Activated CD8-positive, alpha-beta memory T cell treated with anti-CD3 and anti-CD28 coated beads, Interleukin-2, amount 50 U/mL, for 4 hours (primary cell): ENCODE results near the gene LLGL2.
"Not testable (repeated sequence)": the region's sequence is repeated elsewhere in the genome, so short reads cannot be mapped to it uniquely, and the experiment has no call there.

Experiments
- DNase-seq: peaks from one replicate; pipeline ENCODE4 v3.0.0-alpha.2; 2020

The LLGL2 gene

GRCh38 chr17:75509528-75510258, 15.8 kb upstream of the LLGL2 start:
- no peak for DNase-seq

GRCh38 chr17:75511270-75511609, 14.3 kb upstream of the LLGL2 start:
- DNase-seq = no peak

- no peak for DNase-seq
These were observed 13.6 kb upstream of the LLGL2 start for GRCh38 chr17:75511610-75512575.

DNA sequence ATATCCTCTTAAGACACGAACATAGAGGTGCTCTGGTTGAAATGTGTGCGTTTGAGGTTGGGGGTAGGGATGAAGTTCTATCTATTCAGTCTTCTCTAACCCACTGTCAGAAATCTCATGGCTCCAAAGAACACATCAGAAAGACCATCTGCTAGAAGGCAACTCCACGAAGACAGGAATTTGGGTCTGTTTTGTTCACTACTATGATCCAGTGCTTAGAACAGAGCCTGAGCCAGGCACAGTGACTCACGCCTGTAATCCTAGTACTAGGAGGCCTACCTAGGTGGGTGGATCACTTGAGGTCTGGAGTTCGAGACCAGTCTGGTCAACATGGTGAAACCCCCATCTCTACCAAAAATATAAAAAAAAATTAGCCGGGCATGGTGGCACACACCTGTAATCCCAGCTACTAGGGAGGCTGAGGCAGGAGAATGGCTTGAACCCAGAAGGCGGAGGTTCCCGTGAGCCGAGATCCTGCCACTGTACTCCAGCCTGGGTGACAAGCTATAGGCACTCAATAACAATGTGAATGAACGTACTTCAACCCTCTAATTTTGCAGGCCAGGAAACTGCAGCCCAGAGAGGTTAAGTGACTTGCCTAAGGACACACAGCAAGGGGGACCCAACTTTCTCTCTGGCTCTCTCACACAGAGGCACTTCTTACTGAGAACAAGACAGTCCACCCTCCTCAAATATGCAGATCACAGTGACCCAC, 12.4 kb upstream of the LLGL2 start:
- DNase-seq = no peak

DNA sequence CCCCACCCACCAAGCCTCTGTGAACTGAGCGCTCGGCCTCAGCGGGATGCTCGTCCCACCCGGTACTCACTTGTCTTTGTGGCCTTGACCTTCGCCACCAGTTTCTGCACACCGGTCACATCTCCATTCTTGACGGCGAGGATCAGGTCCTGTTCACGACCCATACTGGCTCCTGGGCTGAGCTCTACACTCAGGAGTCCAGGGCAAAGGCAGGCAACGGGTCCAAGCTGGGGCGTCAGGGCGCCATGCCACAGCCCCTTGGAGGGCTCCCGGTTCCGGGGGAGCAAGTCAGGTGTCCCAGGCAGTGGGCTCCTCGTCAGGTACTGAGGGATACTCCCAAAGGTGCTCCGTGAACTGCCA, 11.9 kb upstream of the LLGL2 start:
- DNase-seq = no peak

DNA sequence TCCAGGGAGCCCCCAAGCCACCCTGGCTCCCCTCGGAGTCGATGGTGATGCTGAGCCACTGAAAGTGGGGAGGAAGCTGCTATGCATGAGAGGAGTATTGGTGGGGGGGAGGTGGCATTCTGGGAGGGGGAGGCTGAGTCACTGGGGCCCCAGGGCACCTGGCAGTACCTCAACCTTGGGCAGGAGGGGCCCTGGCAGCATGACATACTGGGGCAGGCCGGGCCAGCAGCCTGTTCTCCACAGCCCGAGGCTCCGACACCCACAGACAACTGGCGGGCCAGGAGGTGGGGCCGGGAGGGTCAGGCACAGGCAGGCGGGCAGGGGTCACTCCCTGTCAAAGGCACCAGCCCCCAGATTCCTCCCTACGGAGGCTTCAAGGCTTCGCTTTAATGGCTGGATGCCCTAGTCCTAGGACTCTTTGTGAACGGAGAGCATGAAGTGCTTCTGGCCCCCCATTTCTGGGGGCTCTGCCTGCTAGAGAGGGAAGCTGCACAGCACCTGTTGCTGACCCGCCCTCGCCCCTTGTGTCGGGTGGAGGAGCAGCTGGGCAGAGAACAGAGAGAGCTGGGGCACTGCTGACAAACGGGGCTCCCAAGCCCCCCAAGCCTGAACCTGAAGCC, 11.1 kb upstream of the LLGL2 start:
- DNase-seq = peak; percentile 28

- DNase-seq = no peak
These were observed 10.5 kb upstream of the LLGL2 start for GRCh38 chr17:75514919-75515495.

GRCh38 chr17:75515496-75516254, 9.8 kb upstream of the LLGL2 start, which contains the start of gene CASKIN2:
CASKIN2 (minus strand) TSS chr17:75515537; CDS start chr17:75513804, 1,733 bp downstream.
- peak; percentile 80 for DNase-seq

DNA sequence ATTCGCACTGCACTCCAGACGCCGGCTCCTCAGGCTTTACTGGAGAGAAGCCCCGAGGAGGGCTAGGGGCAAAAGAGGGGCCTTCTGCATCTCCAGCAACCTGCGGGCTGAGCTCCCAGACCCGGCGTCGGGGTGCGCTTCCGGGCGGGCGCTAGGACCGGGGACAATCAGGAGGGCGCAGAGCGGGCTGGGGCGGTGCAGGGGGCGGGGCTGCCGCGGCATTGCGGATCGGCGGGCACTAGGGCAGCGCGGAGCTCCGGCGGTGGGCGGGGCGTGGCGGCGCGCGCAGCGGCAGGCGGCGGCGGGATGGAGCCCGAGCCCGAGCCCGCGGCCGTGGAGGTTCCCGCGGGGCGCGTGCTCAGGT, 9.3 kb upstream of the LLGL2 start, which contains the start of gene TSEN54:
Gene TSEN54, plus strand, starts transcription at position 274 of the 364 bp plus-strand sequence. Its CDS starts 33 bp downstream, at position 307.
- DNase-seq = peak; percentile 96

- DNase-seq = peak; percentile 40
These were observed 8.7 kb upstream of the LLGL2 start for GRCh38 chr17:75516619-75517296.

GRCh38 chr17:75517297-75517865, 8.1 kb upstream of the LLGL2 start:
- DNase-seq = no peak

DNA sequence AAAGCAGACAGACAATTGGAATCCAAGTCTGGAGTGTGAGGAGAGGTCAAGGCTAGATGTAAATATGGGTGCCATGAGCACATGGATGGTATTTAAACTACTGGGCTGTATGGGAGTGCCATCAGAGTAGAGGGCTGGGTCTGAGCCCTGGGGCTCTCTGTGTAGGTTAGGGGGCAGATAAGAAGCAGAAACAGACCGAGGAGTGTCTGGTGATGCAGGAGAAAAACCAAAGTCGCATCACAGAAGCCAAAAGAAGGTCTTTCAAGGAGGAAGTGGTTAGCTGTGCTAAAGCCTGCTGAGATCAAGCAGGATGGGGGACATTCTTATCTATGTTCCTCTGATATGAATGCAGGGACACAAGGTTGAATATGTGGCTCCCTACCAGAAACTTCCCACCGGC, 7.3 kb upstream of the LLGL2 start:
- no peak for DNase-seq

GRCh38 chr17:75518983-75519537, 6.4 kb upstream of the LLGL2 start:
- DNase-seq = no peak

GRCh38 chr17:75520413-75520812, 5.1 kb upstream of the LLGL2 start:
- not testable (repeated sequence) for DNase-seq

DNA sequence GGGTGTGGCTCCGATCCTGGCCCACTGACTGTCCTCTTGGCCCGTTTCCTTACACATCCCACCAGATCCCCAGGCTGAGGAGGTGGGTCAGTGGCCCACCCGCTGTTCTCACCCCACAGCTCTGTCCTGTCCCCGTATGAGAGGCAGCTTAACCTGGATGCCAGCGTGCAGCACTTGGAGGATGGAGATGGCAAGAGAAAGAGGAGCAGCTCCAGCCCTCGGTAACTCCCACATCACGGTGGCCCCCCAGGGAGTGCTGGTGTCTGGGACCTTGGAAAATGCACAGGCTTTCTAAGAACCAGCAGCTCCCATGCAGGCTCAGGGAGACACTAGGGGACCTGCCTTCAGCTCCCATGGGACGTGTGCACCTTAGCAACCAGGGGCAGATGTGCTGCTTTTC, 4.2 kb upstream of the LLGL2 start:
- DNase-seq = no peak

- DNase-seq = no peak
These were observed 3.4 kb upstream of the LLGL2 start for GRCh38 chr17:75521951-75522727.

DNA sequence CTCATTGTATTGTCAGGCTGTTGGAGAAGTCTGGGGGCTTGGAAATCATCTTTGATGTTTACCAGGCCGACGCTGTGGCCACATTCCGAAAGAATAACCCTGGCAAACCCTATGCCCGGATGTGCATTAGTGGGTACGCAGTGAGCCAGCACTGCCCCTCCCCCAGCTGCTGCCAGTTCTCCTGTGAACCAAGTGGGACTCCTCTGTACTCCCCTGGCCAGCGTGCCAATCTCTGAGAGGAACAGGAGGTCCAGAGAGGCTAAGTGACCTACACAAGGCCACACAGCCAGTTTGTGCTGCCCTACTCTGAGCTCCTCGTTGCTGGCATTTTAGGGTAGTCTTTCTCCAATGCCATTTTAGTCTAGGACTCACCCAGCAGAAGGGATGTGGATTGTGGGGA, 1.9 kb upstream of the LLGL2 start:
- DNase-seq = no peak

GRCh38 chr17:75524269-75524969, 1.1 kb upstream of the LLGL2 start:
- no peak for DNase-seq
